Psoas muscle (tissue), 8 donors: Measurements from ENCODE around the gene MADD. TPM values are rescaled to one million over a fixed set of nuclear protein-coding genes. Genes with fewer than 3 reads are reported as not detected.

ENCODE experiments used
- ATAC-seq, 4 donors: fragments of 200-7000 bp; cut with Tn5 transposase; one replicate each; pipeline ENCODE4 v1.9.1; 2020; ENCODE audit warnings: moderate library complexity in 3 of 4, mild to moderate bottlenecking in 2 of 4
- DNase-seq, 2 donors: peaks; one replicate each; pipeline ENCODE4 v3.0.0-alpha.2; 2020
- H3K27ac ChIP-seq: fragments of 200-600 bp; one replicate; pipeline ENCODE4 v1.8.0; 2022
- H3K27me3 ChIP-seq, 3 donors: fragments of 200-600 bp in 1 of 3; one replicate each; pipeline versions ENCODE4 v1.6.1 to v1.8.0; 2013 to 2022; ENCODE audit warnings: low read length in 2 of 3, mild to moderate bottlenecking in 2 of 3, moderate library complexity in 1 of 3; ENCODE audit not compliant: insufficient read depth in 3 of 3
- H3K36me3 ChIP-seq, 2 donors: fragments of 200-600 bp in 1 of 2; one replicate each; pipeline versions ENCODE4 v1.6.1 to v1.8.0; 2013 to 2022; ENCODE audit warnings: low read depth in 1 of 2, mild to moderate bottlenecking in 1 of 2, moderate library complexity in 1 of 2; ENCODE audit not compliant: insufficient read depth in 1 of 2
- H3K4me1 ChIP-seq: fragments of 200-600 bp; one replicate; pipeline ENCODE4 v1.8.0; 2022
- H3K4me3 ChIP-seq: fragments of 200-600 bp; one replicate; pipeline ENCODE4 v1.8.0; 2022; ENCODE audit warnings: mild to moderate bottlenecking
- H3K9me3 ChIP-seq: fragments of 200-600 bp; one replicate; pipeline ENCODE4 v1.8.0; 2022
- CTCF ChIP-seq: fragments of 200-600 bp; IDR thresholded peaks from one replicate; pipeline ENCODE4 v1.8.0; 2022; ENCODE audit warnings: antibody characterized with exemption
- WGBS, 3 donors: extraction: QIAGEN DNeasy Blood & Tissue Kit; methylation state at CpG; one replicate each; pipeline versions ENCODE4 v1.1.6 to v1.1.7; 2013; 5-methylcytosine and 5-hydroxymethylcytosine counted together
- intact Hi-C, 2 donors: fragments of 100-400 bp; cut with DNase I; formaldehyde crosslinking; loops; one replicate each; pipeline versions ENCODE4 v1.11.0 to v1.14.2; 2022
- long read RNA-seq, 2 donors: library from polyadenylated mRNA; unstranded; transcript quantifications; one replicate each; pipeline ENCODE4 v2.0.0, GENCODE V29; 2021
- polyA plus RNA-seq, 3 donors: library from polyadenylated mRNA; stranded (reverse); fragments of 200-250 nt; gene quantifications; one replicate each; pipeline ENCODE4 v1.2.3, GENCODE V29; 2013
- total RNA-seq, 4 donors: library from RNA; stranded (reverse); fragmentation: NEBNext Ultra II Directional in 2 of 4; extraction: Animal tissue kit (Norgen Biotek cat#: 25700) in 2 of 4; gene quantifications; one replicate each; pipeline versions ENCODE4 v1.2.1 to v1.2.4, GENCODE V29; 2021 to 2023
- donor health status: healthy with polysubstance abuse.
- donor health status: DM: no; HTN: no; CAD: no; lungs with moderate emphysema.
- donor health status: Bipolar disorder and iron deficiency.
- donor health status: healthy.
- donor health status: DM: yes; HTN: yes; CAD: no.
- donor health status: DM: no; HTN: no; CAD: no.
- donor health status: DM: no; HTN: no; CAD: no.
- donor health status: DM: yes; HTN: yes; CAD: no.

MADD gene
- total RNA-seq (10 to 100 TPM; 17.5 to 33.6 (median 25.6) TPM), polyA plus RNA-seq (10 to 100 TPM; 11.5 to 32.0 (median 17.8) TPM)
- long read RNA-seq, donor 1, partial matches to known transcripts: 0 of 4 reads
- long read RNA-seq, donor 1, other reads (novel, unspliced or antisense): 4 of 4 reads
- long read RNA-seq, donor 2, partial matches to known transcripts: 5 of 20 reads
- long read RNA-seq, donor 2, other reads (novel, unspliced or antisense): 14 of 20 reads

GRCh38 chr11:47269829-47270305 lies at the start of gene MADD:
Gene MADD (plus strand): TSS chr11:47270133.
- peak within 1 kb of the TSS; percentile 96 for H3K27ac ChIP-seq
- ATAC-seq (peak; percentile 86 to 93 (median 89)), DNase-seq (peak; percentile 92 to 95)
- H3K36me3 ChIP-seq: peaks cover 0 to 16% of the 10 kb centered on the region in 2 donors
- peak; percentile 9 for TF ChIP-seq CTCF
- H3K9me3 ChIP-seq: no peaks in the 10 kb centered on the region
- intact Hi-C loops: loop anchor here (2.0 to 10.0 kb wide), 3 partner anchors 82 to 375 kb away; partner anchors contain the start of gene MYBPC3 (in 1 of the 2)
- peak within 1 kb of the TSS; percentile 88 for H3K4me3 ChIP-seq
- H3K4me1 ChIP-seq: peaks cover 46% of the 10 kb centered on the region
- H3K27me3 ChIP-seq: no peaks in the 10 kb centered on the region
- 0 to 1% (median 0%) methylated on average over 26 to 57 of the region's 57 CpGs for WGBS, 3 donors

- H3K4me1 ChIP-seq: peaks cover 17% of the 10 kb centered on the region
- H3K27ac ChIP-seq: no peak overlapping the region
- peak in 1 of 4 donors; percentile 31 for ATAC-seq
- H3K4me3 ChIP-seq: no peak overlapping the region
- DNase-seq: no peak
- 73 to 84% (median 75%) methylated on average over 1 of the region's 1 CpG for WGBS, 3 donors
- no peaks in the 10 kb centered on the region for H3K9me3 ChIP-seq
- intact Hi-C loops: no loop called here
- H3K27me3 ChIP-seq: no peaks in the 10 kb centered on the region
- peaks cover 0 to 61% of the 10 kb centered on the region in 2 donors for H3K36me3 ChIP-seq
- no peak for TF ChIP-seq CTCF
Observed at GRCh38 chr11:47220401-47220821, 49.5 kb upstream of the MADD start.

- Histone ChIP-seq H3K9me3 (no peaks in the 10 kb centered on the region), H3K27me3 (no peaks in the 10 kb centered on the region), H3K4me1 (peaks cover 3% of the 10 kb centered on the region), H3K36me3 (peaks cover 0 to 71% of the 10 kb centered on the region in 2 donors), H3K27ac (no peak overlapping the region), H3K4me3 (no peak overlapping the region)
- intact Hi-C loops: no loop called here
- no peak for TF ChIP-seq CTCF
- WGBS, 3 donors: 93 to 97% (median 97%) methylated on average over 2 of the region's 2 CpGs
- ATAC-seq (no peak), DNase-seq (no peak)
Observed at GRCh38 chr11:47222696-47223095, 47.2 kb upstream of the MADD start.

- H3K4me3 ChIP-seq: no peak overlapping the region
- no peaks in the 10 kb centered on the region for H3K27me3 ChIP-seq
- H3K4me1 ChIP-seq: no peaks in the 10 kb centered on the region
- no peak overlapping the region for H3K27ac ChIP-seq
- peaks cover 0 to 57% of the 10 kb centered on the region in 2 donors for H3K36me3 ChIP-seq
- 96 to 97% (median 96%) methylated on average over 7 of the region's 7 CpGs for WGBS, 3 donors
- H3K9me3 ChIP-seq: no peaks in the 10 kb centered on the region
- ATAC-seq (no peak), DNase-seq (no peak)
- TF ChIP-seq CTCF: no peak
- intact Hi-C loops: no loop called here
Observed at GRCh38 chr11:47225552-47226400, 44.2 kb upstream of the MADD start.
